Mucosa of descending colon (tissue), 3 donors: ENCODE results near the gene PBX2. TPM values are rescaled to one million over a fixed set of nuclear protein-coding genes. Genes with fewer than 3 reads are reported as not detected.

ENCODE experiments used
- ATAC-seq: fragments of 200-7000 bp; cut with Tn5 transposase; one replicate; pipeline ENCODE4 v1.9.1; 2020; ENCODE audit warnings: mild to moderate bottlenecking, moderate library complexity
- DNase-seq, 3 donors: peaks; one replicate each; pipeline ENCODE4 v3.0.0-alpha.2; 2020
- H3K36me3 ChIP-seq: fragments of 200-600 bp; one replicate; pipeline ENCODE4 v1.8.0; 2021; ENCODE audit warnings: low read depth, mild to moderate bottlenecking
- H3K4me1 ChIP-seq: fragments of 200-600 bp; one replicate; pipeline ENCODE4 v1.8.0; 2021; ENCODE audit warnings: low read depth, mild to moderate bottlenecking
- H3K4me3 ChIP-seq: fragments of 200-600 bp; one replicate; pipeline ENCODE4 v1.8.0; 2021; ENCODE audit warnings: mild to moderate bottlenecking
- H3K9me3 ChIP-seq: fragments of 200-600 bp; one replicate; pipeline ENCODE4 v1.8.0; 2021; ENCODE audit warnings: mild to moderate bottlenecking
- CTCF ChIP-seq: fragments of 200-600 bp; IDR thresholded peaks from one replicate; pipeline ENCODE4 v1.8.0; 2022; ENCODE audit warnings: antibody characterized with exemption, mild to moderate bottlenecking
- intact Hi-C, 2 donors: fragments of 100-400 bp; cut with DNase I in 1 of 2; cut with micrococcal nuclease in 1 of 2; formaldehyde crosslinking; loops; one replicate each; pipeline versions ENCODE4 v1.11.0 to v1.11.1; 2022; cut with DNase I, micrococcal nuclease
- long read RNA-seq, 2 donors: library from polyadenylated mRNA; unstranded; transcript quantifications; one replicate each; pipeline ENCODE4 v2.0.0, GENCODE V29; 2019 to 2021
- total RNA-seq, 3 donors: library from RNA; stranded (reverse); fragmentation: NEBNext Ultra II Directional in 2 of 3; extraction: Animal tissue kit (Norgen Biotek cat#: 25700) in 2 of 3; gene quantifications; one replicate each; pipeline versions ENCODE4 v1.2.1 to v1.2.4, GENCODE V29; 2021 to 2023
- donor health status: DM: no; HTN: no; CAD: no; lungs with moderate emphysema.
- donor health status: DM: no; HTN: no; CAD: no.
- donor health status: DM: no; HTN: yes; CAD: no.

The PBX2 gene, protein sequence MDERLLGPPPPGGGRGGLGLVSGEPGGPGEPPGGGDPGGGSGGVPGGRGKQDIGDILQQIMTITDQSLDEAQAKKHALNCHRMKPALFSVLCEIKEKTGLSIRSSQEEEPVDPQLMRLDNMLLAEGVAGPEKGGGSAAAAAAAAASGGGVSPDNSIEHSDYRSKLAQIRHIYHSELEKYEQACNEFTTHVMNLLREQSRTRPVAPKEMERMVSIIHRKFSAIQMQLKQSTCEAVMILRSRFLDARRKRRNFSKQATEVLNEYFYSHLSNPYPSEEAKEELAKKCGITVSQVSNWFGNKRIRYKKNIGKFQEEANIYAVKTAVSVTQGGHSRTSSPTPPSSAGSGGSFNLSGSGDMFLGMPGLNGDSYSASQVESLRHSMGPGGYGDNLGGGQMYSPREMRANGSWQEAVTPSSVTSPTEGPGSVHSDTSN
- 10 to 100 TPM; 49.4 to 97.7 (median 53.9) TPM for total RNA-seq
- long read RNA-seq, donor 1, transcript PBX2-201 (9 exons, 3,205 nt): major isoform, 8 of 11 reads
- long read RNA-seq, donor 1, partial matches to known transcripts: 1 of 11 reads
- long read RNA-seq, donor 1, other reads (novel, unspliced or antisense): 1 of 11 reads
- long read RNA-seq, donor 2: 0 reads

DNA sequence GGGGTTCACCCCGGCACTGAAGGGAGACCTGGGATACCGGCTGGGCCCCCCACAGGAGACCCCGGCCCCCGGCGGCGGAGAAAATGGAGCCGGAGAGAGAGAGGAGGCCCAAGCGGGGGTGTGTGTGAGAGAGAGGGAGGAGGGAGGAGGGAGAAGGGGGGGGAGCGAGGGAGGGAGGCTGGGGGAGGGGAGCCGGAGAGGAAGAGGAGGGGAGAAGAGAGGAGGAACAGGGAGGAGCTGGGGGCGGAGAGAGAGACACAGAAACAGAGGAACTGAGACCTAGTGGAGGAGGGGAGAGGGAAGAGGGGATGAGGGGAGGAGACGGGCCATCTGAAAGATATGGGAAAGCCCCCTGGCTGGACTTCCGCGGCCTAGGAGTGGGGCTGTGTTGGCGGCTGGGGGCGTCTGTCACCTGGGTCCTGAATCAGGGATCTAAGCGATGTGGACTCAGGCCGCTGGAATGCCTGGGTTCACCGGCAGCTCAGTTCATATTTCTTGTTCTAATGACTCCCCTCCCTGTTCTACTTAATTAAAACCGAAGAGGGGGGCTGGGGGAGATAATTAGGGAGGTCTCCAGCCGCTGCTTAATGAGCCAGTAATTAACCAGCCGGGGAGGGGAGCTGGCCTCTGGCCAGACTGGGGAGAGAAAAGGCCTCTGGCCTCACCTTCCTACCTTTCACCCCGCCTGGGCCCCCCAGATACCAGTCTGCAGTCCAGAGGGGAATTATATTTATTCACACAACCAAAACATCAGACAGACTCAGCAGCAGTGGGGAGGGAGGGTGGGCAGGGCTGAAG is at the start of gene PBX2:
Gene PBX2 (minus strand): TSS at position 149 of the 798 bp plus-strand sequence. CDS start 287 bp downstream, outside the sequence.
- peak; percentile 90 to 96 (median 91) for DNase-seq
- H3K36me3 ChIP-seq: no peaks in the 10 kb centered on the region
- no peak for TF ChIP-seq CTCF
- no peaks in the 10 kb centered on the region for H3K9me3 ChIP-seq
- intact Hi-C loops: no loop called here
- H3K4me3 ChIP-seq: peak within 1 kb of the TSS; percentile 40
- peak; percentile 86 for ATAC-seq
- H3K4me1 ChIP-seq: peaks cover 27% of the 10 kb centered on the region

- ATAC-seq (no peak), DNase-seq (no peak)
- intact Hi-C loops: no loop called here
- H3K36me3 ChIP-seq: no peaks in the 10 kb centered on the region
- H3K9me3 ChIP-seq: no peaks in the 10 kb centered on the region
- H3K4me3 ChIP-seq: no peak overlapping the region
- no peak for TF ChIP-seq CTCF
- no peaks in the 10 kb centered on the region for H3K4me1 ChIP-seq
These were observed 49.5 kb upstream of the PBX2 start for GRCh38 chr6:32239462-32239861.

GRCh38 chr6:32234934-32235333 is 44.9 kb upstream of the PBX2 start:
- no peaks in the 10 kb centered on the region for H3K4me1 ChIP-seq
- no peak for TF ChIP-seq CTCF

DNA sequence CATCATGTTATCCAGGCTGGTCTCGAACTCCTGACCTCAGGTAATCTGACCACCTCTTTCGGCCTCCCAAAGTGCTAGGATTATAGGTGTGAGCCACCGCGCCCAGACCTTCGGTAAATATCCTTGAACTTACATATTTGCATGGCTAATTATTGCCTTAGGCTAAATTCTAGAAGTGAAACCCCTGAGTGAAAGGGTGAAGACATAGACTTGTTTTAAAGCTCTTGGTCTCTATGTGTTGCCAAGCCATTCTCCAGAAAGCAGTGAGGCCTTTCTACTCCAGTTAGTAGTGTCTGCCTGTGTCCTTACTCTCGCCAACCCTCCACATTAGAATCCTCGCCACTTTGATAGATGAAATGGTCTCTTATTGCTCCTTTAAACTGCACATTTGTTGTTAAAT is 36.4 kb upstream of the PBX2 start:
- H3K9me3 ChIP-seq: no peaks in the 10 kb centered on the region
- TF ChIP-seq CTCF: no peak
- ATAC-seq: no peak

More at GRCh38 chr6:32234934-32235333, 44.9 kb upstream of the PBX2 start:
- Histone ChIP-seq H3K9me3 (no peaks in the 10 kb centered on the region), H3K4me3 (no peak overlapping the region), H3K36me3 (no peaks in the 10 kb centered on the region)
- ATAC-seq: no peak
- intact Hi-C loops: no loop called here
- no peak for DNase-seq

DNA sequence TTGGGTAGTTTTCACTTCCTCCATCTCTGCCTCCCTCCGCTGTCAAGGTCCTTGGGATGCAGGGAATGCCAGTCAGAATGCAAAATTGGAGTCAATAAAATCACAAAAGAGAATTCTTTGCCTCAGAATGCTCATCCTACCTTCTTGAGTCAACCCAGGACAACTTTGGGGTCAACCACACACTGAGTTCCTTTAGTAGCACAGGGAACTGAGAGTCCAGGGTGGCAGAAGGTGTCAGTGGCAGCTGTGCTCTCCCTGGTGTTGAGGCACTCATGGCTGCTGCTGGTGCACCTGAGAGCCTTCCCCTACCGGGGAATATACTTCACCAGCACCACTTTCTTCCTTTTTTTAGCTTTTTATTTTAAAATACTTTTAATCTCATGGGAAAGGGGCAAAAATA is 34.7 kb upstream of the PBX2 start:
- no peak for DNase-seq
- no peak overlapping the region for H3K4me3 ChIP-seq
- H3K4me1 ChIP-seq: no peaks in the 10 kb centered on the region
- ATAC-seq: no peak
- no peak for TF ChIP-seq CTCF
- intact Hi-C loops: no loop called here
- H3K36me3 ChIP-seq: no peaks in the 10 kb centered on the region
- no peaks in the 10 kb centered on the region for H3K9me3 ChIP-seq

More for the DNA sequence above, 36.4 kb upstream of the PBX2 start:
- no peaks in the 10 kb centered on the region for H3K4me1 ChIP-seq
- H3K4me3 ChIP-seq: no peak overlapping the region
- no peak for DNase-seq
- intact Hi-C loops: no loop called here
- no peaks in the 10 kb centered on the region for H3K36me3 ChIP-seq
